Kidney capillary endothelial cell (primary cell): ENCODE data around the gene ZNF135.

Experiments
- DNase-seq: peaks from one replicate; pipeline ENCODE4 v3.0.0-alpha.2; 2018; ENCODE audit warnings: low spot score

ZNF135 gene

DNA sequence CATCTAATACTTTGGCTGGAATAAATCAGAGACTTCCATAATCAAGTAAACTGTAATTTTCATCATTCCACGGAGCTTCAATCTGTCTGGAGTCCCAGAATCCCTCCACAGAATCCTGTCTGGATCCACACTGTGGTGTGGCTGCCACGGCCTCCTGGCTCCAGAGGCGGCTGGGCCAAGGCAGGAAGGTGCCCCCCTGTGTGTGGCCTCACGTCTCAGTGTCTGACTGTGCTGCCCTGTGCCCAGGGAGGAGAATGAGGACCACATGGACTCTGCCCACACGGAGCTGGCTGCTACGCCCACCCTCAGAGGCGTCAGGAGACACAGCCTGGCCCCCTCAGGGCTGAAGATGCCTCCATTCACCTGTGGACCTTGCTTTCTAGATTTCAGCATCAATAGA is 12.2 kb upstream of the ZNF135 start:
- DNase-seq = no peak

DNA sequence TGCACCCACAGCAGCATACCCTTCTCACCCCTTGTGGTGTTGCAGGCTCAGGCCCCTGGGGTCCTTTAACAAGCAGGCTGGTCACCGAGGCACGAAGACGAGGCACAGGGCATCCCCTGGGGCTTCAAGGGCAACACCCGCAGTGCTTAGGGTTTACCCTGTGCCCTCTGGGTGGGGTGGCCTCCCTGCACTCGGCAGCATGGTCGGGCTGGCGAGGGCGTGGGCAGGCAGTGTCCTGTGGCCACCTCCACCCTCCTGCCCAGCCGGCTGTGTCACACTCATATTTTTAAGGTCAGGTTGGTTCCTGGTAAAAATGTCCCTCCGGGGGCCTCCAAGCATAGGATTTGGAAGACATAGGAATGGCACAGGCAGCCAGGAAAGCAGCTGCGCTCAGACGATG is 11.4 kb upstream of the ZNF135 start:
- DNase-seq = no peak

DNA sequence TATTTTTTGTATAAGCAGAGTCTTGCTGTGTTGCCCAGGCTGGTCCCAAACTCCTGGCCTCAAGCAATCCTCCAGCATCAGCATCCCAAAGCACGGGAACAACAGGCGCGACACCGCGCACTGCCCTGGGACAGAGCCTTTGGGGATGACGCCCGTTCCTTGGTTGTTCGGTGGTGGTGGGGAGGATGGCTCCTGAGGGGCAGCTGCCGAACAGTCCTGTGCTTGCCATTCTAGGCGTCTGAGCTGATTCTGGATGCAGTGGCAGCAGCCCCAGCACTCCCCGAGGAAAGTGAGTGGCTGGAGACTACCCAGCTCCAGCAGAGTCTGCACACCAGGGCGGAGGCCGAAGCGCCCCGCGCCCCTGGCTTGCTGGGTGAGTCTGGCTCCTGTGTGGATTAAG is 6.8 kb upstream of the ZNF135 start:
- DNase-seq = no peak

DNA sequence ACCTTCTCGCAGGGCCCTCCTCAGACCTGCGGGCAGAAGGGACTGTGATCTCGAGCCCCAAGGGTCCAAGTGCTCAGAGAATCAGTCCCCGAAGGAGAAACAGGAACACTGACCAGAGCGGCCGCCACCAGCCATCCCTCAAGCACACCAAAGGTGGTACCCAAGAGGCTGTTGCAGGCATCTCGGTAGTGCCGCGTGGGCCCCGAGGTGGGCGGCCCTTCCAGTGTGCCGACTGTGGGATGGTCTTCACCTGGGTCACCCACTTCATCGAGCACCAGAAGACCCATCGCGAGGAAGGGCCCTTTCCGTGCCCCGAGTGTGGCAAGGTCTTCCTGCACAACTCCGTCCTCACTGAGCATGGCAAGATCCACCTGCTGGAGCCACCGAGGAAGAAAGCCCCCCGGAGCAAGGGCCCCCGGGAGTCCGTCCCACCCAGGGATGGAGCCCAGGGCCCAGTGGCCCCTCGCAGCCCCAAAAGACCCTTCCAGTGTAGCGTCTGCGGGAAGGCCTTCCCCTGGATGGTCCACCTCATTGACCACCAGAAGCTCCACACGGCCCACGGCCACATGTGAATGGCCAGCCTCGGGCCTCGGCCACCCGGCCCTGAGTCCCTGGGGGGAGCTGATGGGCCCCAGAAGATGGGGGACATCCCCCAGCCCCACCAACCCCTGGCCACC is 5.5 kb upstream of the ZNF135 start:
- no peak for DNase-seq

DNA sequence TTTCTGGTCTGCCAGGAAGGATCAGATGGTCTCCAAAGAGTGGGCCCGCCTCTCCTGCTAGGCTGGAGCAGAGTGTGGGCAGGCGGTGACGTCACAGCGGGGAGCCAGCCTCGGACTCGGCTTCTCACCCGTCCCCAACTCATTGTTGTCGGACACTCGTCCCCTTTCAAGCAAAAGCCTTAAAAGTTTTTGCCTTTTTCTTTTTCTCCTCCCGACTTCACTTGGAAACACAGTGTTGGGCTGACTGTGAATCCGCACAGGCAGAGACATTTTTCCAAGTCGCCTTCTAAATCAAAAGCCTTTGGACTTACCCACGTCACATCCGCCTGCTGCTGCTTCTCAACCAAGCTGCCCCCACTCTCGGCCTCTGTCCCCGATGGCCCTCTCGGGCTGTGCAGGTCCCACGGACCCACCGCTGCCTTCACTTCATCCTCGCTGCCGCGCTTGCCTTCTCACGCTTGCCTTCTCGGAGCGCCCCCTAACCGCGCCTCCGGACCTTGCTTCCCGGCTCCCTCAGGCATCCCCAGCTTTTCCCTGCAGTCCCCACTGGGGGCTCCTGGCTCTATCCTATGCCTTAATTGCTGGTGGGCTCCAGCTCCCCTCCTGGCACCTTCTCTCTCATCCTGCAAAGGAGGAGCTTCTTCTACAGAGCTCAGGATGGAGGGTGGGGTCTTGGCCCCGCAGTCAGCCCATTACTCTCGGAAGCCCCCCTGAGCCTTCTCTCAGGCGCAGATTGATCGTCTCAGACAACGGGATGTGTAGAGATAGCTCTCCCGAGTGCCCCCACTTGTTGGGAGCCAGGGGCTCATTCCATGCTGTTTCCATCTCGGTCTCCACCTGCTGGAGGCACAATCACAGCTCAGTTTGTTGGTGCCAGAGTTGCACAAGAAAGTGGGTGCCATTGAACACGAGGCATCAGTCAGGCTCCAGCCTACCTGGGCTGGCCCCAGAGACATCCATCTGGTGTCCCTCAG is 3.9 kb upstream of the ZNF135 start:
- DNase-seq = no peak

DNA sequence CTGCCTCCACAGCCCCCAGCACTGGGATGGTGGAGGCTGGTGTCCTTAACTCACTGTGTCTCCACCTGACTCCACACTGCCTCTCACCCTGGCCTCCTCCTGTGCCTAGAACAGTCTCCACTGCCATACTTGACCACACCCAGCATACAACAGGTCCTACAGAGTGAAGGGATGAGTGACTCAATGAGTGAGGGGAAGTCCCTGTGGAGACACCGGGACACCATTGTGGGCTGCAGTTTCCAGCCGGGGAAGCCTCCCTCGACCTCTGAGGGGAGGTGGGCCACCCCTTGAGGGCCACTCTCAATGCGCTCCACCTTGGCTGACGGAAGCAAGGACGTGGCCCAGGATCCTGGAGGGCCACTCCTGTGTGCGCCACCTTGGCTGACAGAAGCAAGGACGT is 2.8 kb upstream of the ZNF135 start:
- DNase-seq = no peak

DNA sequence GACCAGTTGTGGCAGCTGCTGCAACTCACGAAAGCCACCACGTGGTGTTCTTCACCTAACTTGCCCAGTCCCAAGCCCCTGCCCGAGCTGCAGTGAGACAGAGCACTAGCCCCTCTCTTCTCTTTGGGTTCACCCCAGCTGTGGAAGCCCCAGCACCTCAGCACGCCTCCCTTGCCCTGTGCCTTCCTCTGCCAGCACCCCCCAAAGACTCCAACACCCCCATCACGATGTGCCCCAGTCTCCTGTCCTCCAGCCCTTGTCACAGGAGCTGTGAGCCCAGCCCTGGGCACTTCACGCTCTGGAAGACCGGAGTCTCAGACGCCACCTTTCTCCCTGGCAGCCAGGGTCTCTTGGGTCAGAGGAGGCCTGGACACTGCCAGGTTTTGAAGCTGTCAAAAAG is 2.2 kb upstream of the ZNF135 start:
- DNase-seq = no peak

DNA sequence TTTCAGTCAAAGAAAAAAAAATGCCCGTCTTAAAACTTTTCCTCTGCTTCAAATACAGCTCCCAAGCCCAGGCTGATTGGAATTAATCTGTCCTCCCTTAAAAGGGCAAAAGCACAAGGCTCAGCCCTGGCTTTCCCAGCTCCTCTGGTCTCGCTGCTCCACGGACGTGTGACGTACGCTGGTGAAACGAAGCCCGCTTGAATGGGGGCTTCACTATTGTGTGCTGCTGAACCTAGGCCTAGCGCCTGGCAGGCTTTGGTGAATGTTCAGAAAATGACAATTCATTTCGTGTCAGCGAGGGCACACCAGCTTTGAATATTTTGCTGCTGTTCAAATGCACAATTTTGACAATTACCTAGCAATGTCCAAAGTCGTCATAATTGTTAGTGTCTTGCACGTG is 615 bp upstream of the ZNF135 start:
- no peak for DNase-seq

DNA sequence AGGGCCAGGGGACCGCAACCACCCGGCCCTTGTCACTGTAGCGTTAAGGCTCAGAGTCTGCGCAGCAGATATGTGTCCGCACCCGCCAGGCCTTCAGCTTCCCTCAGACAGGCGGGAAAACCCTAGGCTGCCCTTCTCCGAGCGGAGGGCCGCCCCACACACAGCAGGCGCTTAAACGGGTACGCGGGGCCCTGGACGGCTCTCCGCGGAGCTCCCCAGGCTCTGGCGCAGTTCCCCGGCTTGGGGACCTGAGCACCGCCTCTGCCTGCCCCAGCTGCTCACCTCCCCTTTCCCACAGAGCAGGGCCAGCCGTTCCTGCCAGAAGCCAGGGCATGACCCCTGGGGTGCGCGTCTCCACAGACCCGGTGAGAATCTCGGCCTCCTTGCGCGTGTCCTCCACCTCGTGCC is 593 bp downstream of the ZNF135 start:
- DNase-seq = no peak

DNA sequence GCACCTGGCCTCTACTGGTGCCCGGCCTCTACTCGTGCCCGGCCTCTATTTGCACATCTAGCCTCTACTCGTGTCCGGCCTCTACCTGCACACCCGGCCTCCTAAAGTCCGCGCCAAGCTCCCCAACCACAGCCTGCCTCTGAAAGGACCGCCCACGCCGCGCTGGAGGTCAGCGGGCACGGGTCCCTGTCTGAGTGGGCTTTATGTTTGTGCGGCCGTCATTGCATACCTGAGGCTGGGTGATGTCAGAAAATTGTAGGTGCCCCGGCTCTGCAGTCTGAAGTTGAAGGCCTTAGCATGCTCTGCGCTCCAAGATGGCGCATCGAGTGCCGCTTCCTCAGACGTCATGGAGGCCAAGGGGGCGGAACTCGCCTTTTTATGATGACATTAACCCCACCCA is 1.1 kb downstream of the ZNF135 start:
- no peak for DNase-seq

DNA sequence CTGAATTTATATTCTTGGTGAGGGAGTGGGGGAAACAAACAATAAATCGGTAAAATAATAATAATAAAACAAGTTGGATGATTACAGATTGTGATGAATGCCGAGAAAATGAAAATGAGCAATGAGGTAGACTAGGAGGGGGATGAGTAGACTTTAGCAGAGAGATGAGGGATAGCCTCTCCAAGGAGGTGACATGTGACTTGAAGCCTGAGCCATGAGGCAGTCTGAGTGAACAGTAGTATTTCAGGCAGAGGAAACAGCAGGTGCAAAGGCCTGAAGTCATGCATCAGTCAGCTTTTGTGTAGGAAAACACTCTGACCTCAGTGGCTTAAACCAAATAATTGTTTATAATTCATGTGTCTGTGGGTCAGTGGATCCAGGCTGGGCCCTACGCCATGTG is 4.6 kb downstream of the ZNF135 start:
- no peak for DNase-seq

DNA sequence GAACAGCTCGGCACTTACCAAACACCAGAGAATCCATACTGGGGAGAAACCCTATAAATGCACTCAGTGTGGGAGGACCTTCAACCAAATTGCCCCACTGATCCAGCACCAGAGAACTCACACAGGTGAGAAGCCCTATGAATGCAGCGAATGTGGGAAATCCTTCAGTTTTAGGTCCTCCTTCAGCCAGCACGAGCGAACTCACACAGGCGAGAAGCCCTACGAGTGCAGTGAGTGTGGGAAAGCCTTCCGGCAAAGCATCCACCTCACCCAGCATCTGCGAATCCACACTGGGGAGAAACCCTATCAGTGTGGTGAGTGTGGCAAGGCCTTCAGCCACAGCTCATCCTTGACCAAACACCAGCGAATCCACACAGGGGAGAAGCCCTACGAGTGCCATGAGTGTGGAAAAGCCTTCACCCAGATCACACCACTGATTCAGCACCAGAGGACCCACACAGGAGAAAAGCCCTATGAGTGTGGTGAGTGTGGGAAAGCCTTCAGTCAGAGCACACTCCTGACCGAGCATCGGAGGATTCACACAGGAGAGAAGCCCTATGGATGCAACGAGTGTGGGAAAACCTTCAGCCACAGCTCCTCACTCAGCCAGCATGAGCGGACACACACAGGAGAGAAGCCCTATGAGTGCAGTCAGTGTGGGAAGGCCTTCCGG is 8.3 kb downstream of the ZNF135 start:
- no peak for DNase-seq

DNA sequence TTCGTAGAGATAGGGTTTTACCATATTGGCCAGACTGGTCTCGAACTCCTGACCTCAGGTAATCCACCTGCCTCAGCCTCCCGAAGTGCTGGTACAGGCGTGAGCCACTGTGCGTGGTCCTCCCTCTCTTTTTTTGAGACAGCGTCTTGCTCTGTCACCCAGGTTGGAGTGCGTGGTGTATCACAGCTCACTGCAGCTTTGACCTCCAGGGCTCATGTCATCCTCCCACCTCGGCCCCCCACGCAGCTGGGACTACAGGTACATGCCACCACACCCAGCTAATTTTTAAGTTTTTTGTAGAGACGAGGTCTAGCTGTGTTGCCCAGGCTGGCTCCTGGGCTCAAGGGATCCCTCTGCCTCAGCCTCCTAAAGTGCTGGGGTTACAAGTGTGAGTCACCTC is 20.7 kb downstream of the ZNF135 start:
- DNase-seq = no peak

DNA sequence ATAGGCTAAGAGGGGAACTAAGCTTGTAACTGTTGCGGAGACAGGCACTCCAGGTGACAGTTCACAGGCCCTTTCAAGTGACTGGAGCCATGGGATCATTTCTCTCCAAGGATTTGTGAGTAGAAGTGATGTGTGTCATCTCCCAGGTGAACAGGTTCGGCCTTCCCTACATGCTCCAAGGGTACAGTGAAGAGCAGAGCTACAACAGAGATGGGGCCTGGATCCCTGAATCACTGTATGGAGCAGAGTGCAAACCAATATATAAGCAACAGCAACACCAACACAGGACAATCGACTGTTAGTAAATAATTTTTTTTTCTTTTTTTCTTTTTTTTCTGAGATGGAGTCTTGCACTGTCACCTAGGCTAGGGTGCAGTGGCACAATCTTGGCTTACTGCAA is 23.9 kb downstream of the ZNF135 start:
- no peak for DNase-seq

DNA sequence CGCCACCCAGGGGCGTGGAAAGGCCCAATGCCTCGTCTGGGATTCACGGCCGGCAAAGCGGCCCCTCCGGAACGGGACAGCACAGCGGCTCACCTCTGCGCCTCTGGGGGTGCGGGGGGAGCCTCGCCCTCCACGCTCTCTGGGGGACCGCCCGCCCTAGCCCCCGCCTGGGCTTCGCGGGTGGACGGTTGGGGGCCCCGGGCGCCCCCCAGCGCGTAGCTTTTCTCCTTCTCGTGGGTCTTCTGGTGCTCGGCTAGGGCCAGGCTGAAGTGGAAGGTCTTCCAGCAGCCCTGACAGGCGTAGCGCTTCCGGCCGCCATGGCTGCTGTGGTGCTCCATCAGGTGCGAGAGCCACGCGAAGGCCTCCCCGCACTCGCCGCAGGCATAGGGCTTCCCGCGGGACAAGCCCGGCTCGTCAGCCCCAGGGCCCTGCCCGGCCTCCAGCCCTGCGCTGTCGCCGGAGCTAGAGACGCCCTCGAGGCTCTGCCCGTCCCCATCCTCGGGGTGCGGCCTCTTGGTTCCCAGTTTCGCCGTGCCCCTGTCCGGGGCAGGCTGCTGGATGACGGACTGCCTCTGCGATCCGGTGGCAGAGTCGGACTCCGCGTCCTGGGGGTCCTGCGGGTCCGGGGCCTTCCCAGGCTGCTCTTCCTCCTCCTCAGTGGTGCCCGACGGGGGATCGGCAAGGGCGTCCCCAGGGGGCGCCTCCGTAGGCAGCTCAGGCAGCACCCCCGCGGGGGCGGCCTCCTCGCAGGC is 25.7 kb downstream of the ZNF135 start:
- no peak for DNase-seq

DNA sequence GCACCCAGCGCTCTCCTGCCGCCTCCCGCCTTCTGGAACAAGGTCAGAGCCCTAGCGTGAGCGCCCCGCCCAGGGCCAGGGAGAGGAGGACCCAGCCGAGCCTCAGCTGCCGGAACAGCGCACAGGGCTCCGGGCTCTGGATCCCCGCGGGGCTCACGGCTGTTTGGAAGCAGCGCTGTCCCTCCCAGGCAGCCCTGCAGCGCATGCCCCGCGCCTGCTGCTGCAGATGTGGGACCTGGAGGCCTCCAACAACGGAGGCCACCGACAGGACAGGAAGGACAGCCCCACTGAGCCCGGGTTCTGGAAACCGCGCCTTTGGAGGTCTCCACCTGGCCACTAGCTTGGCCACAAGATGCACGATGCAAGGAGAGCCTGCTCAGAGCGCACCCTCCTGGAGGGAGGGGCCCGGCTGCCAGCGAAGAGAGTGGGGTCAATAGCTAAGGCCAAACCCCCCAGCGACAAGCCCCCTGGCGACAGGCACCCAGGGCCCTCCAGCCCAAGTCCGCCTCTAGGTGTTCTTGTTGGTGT is 26.3 kb downstream of the ZNF135 start:
- no peak for DNase-seq

DNA sequence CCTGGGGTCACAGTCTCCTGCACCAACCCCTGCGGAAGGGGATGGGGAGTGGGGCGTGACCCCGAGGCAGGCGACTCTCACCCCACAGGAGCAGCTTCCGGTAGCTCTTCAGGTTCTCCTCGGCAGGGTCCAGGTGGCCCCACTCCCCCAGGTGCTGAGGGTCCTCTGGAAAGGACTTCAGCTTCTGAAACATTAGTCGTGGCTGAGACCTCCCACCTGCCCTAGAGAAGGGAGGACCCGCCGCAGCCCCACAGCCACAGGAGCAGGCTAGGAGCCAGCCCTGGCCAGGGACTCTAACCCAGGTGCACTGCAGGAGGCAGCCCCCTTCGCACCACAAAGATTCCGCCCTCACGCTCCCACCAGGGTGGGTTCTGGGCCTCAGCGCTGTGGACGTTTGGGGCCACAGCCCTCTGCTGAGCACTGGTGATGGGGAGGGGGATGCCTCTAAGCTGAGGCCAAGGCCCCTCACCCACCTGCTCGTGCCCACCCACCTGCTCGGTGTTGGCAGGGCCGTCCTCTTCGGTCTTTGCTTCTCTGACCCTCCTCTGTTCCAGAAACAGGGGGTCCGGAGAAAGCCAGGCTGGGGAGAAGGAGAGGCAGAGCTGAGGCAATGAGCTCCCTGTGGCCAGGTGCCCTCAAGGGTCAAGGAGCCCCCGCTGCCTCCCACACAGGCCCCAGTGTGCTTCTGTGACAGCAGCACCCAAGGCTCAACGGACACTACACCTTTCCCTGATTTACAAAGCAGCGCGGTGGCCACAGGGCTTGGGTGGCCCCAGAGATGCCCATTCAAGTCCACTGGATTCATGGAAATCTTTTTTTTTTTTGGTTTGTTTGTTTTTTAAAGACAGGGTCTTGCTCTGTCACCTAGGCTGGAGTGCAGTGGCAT is 28.0 kb downstream of the ZNF135 start:
- DNase-seq = no peak

DNA sequence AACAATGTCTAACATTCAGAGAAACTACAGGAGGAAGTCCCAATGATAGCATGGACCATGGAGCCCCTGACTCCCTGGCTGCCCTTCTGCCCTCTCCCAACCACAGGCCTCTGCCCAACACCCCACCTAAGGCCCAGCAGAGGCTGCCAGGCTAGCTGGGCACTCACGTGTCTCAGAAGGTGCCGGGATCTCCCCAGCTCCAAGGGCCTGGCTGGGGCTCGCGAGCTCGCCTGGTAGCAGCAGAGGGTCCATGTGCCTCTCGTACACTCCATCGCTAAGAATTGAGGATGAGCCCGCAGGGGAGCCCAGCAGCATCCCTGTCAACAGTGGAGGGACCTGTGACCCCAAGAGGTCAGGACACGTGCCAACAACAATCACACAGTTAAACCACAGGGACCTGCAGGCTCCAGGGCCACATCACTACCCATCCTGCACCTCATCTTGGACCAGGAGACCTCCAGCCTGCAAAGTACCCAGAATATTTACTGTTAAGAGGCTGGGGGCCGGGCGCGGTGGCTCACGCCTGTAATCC is 29.5 kb downstream of the ZNF135 start:
- no peak for DNase-seq

DNA sequence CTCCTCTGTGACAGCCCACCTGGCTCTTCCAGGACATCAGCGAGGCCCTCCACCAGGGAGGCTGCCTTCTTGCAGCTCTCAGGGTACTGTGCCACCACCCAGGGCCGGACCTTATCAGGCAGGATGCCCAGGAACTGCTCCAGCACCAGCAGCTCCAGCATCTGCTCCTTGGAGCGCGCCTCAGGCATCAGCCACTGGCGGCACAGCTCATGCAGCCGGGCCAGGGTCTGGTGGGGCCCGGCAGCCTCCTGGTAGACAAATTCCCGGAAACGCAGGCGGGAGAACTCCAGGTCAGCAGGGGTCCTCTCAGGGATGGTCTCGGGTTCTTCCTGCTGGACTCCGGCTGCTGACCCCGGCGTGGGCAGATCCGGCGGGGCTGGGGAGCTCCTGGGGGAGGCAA is 30.8 kb downstream of the ZNF135 start:
- DNase-seq = no peak

DNA sequence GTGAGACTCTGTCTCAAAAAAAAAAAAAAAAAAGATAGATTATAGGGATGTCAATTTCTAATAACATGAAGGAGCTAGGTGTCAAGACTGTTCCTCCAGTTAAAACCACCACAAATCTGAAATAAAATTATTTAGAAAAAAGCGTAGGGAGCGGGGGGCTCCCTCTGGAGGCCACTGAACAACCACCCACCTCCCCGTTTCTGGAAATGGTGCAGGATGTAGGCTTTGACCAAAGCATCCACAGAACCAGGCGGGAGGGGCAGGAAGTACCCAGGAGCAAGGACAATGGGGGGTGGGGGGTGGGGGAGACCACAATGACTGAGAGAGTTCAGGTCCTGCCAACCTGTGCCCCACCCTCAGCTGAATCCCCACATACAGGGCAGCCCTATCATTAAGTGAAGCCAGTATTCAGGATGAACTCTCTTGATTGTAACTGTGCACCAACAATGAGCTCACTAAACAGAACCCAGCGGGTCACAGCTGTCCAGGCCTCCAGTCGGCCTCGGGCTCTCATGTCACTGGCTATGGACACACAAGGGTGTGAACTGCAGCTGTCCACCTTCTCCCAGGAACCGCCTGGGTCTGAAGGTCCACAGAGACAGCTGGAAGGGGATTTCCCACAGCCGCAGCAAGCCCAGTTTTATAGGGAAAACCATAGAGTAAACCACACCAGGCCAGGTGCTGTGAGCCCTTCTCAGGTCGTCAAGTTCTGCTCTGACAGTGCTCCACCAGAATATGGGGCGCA is 32.3 kb downstream of the ZNF135 start:
- DNase-seq = no peak
